Neural cell (in vitro differentiated cells): Measurements from ENCODE around the gene NBEA. TPM values are rescaled to one million over a fixed set of nuclear protein-coding genes. Genes with fewer than 3 reads are reported as not detected.
A peak's percentile ranks its signal among the peaks of the same experiment; 100 is the strongest.

Source experiments
- H2AFZ ChIP-seq: fragments of 200-600, 300-800 bp; sonication (generic), shearing (Covaris generic); 2 replicates; pipeline ENCODE4 v1.6.0; 2014; ENCODE audit warnings: low read depth, mild to moderate bottlenecking, antibody characterized with exemption, low read length, moderate library complexity
- H3F3A ChIP-seq: fragments of 200-600 bp; shearing (Covaris generic); 2 replicates; pipeline ENCODE4 v1.6.1; 2016; ENCODE audit warnings: mild to moderate bottlenecking, moderate library complexity, mixed read lengths, antibody characterized with exemption, low read length; ENCODE audit not compliant: insufficient read depth, poor library complexity, severe bottlenecking
- H3K27ac ChIP-seq: fragments of 200-600, 300-800 bp; sonication (generic), shearing (Covaris generic); 2 replicates; pipeline ENCODE4 v1.5.1; 2014; ENCODE audit warnings: mild to moderate bottlenecking, low read length, moderate library complexity
- H3K27me3 ChIP-seq: fragments of 300-800, 200-600 bp; sonication (generic), shearing (Covaris generic); 2 replicates; pipeline ENCODE4 v1.6.0; 2014; ENCODE audit warnings: mild to moderate bottlenecking, low read depth, low read length, moderate library complexity; ENCODE audit not compliant: insufficient read depth
- H3K36me3 ChIP-seq: fragments of 300-800, 200-600 bp; sonication (generic), shearing (Covaris generic); 2 replicates; pipeline ENCODE4 v1.5.1; 2014; ENCODE audit warnings: mild to moderate bottlenecking, antibody characterized with exemption, low read length, moderate library complexity; ENCODE audit not compliant: insufficient read depth
- H3K4me2 ChIP-seq: fragments of 300-800, 200-600 bp; sonication (generic), shearing (Covaris generic); 2 replicates; pipeline ENCODE4 v1.6.0; 2014; ENCODE audit warnings: mild to moderate bottlenecking, low read length
- H3K4me3 ChIP-seq: fragments of 300-800, 200-600 bp; sonication (generic), shearing (Covaris generic); 2 replicates; pipeline ENCODE4 v1.5.1; 2014; ENCODE audit warnings: mild to moderate bottlenecking, low read length, moderate library complexity
- H3K79me2 ChIP-seq: fragments of 200-600 bp; shearing (Covaris generic); replicated peaks from 2 replicates; pipeline ENCODE4 v1.6.0; 2014; ENCODE audit warnings: mild to moderate bottlenecking, low read length, moderate library complexity; ENCODE audit not compliant: insufficient read depth
- H3K9ac ChIP-seq: fragments of 300-800, 200-600 bp; sonication (generic), shearing (Covaris generic); 2 replicates; pipeline ENCODE4 v1.6.1; 2016; ENCODE audit warnings: mild to moderate bottlenecking, low read length, mixed read lengths
- H3K9me2 ChIP-seq: fragments of 200-600 bp; shearing (Covaris generic); 2 replicates; pipeline ENCODE4 v1.6.1; 2016; ENCODE audit warnings: mild to moderate bottlenecking, low read length, mixed read lengths; ENCODE audit not compliant: insufficient read depth
- H3K9me3 ChIP-seq: fragments of 200-600, 300-800 bp; sonication (generic), shearing (Covaris generic); 2 replicates; pipeline ENCODE4 v1.6.1; 2016; ENCODE audit warnings: mild to moderate bottlenecking, mixed run types, low read length, moderate library complexity, mixed read lengths
- H4K20me1 ChIP-seq: fragments of 200-600 bp; shearing (Covaris generic); 2 replicates; pipeline ENCODE4 v1.6.1; 2016; ENCODE audit warnings: mild to moderate bottlenecking, mixed run types; ENCODE audit not compliant: insufficient read depth
- CTCF ChIP-seq: fragments of 450-650 bp; IDR thresholded peaks from 2 replicates; pipeline ENCODE4 v1.5.1; 2014; ENCODE audit warnings: antibody characterized with exemption, mild to moderate bottlenecking, moderate library complexity; ENCODE audit not compliant: poor library complexity, severe bottlenecking
- EP300 ChIP-seq: fragments of 450-650 bp; conservative IDR thresholded peaks from 2 replicates; pipeline ENCODE4 v1.6.1; 2014; ENCODE audit warnings: antibody characterized with exemption, mild to moderate bottlenecking, moderate library complexity; ENCODE audit not compliant: poor library complexity, severe bottlenecking
- EZH2 ChIP-seq: fragments of 200-600, 300-800 bp; shearing (Covaris generic), sonication (generic); IDR thresholded peaks from 2 replicates; pipeline ENCODE4 v1.6.1; 2014; ENCODE audit warnings: antibody characterized with exemption, low read length, borderline replicate concordance, mild to moderate bottlenecking; ENCODE audit not compliant: insufficient read depth, poor library complexity, severe bottlenecking
- MXI1 ChIP-seq: fragments of 450-650 bp; conservative IDR thresholded peaks from 2 replicates; pipeline ENCODE4 v1.6.1; 2014; ENCODE audit warnings: antibody characterized with exemption, mild to moderate bottlenecking; ENCODE audit not compliant: poor library complexity, severe bottlenecking
- POLR2AphosphoS5 ChIP-seq: IDR thresholded peaks from 2 replicates; pipeline ENCODE4 v1.6.1; 2012
- RAD21 ChIP-seq: fragments of 450-650 bp; conservative IDR thresholded peaks from 2 replicates; pipeline ENCODE4 v1.6.1; 2014; ENCODE audit warnings: antibody characterized with exemption, mild to moderate bottlenecking, moderate library complexity
- REST ChIP-seq: IDR thresholded peaks from 2 replicates; pipeline ENCODE4 v1.6.1; 2012; ENCODE audit warnings: borderline replicate concordance
- SMC3 ChIP-seq: fragments of 450-650 bp; conservative IDR thresholded peaks from 2 replicates; pipeline ENCODE4 v1.6.1; 2014; ENCODE audit warnings: antibody characterized with exemption, mild to moderate bottlenecking, moderate library complexity; ENCODE audit not compliant: poor library complexity
- TAF1 ChIP-seq: IDR thresholded peaks from 2 replicates; pipeline ENCODE4 v1.6.1; 2012; ENCODE audit warnings: low read depth
- polyA plus RNA-seq: library from polyadenylated mRNA; depleted of rRNA; stranded (reverse); fragments of >200 nt; gene quantifications from 2 replicates; pipeline ENCODE4 v1.2.3, GENCODE V29; 2014

The NBEA gene
- polyA plus RNA-seq, 1 donor from 2014 or later = 55.8 TPM

GRCh38 chr13:35208587-35208986 lies 266.5 kb downstream of the NBEA start:
- H3K36me3 ChIP-seq = no peaks in the 10 kb centered on the region
- H3K27me3 ChIP-seq = no peaks in the 10 kb centered on the region
- H3K27ac ChIP-seq = no peak overlapping the region
- H3K79me2 ChIP-seq = no peaks in the 10 kb centered on the region
- no peak overlapping the region for H2AFZ ChIP-seq
- no peaks in the 10 kb centered on the region for H3K9me3 ChIP-seq
- H3K4me3 ChIP-seq = no peak overlapping the region
- no peaks in the 10 kb centered on the region for H3F3A ChIP-seq
- TF ChIP-seq MXI1 (no peak), RAD21 (no peak), CTCF (no peak), POLR2AphosphoS5 (no peak), SMC3 (no peak), TAF1 (no peak), REST (no peak), EP300 (no peak), EZH2 (no peak)
- H3K4me2 ChIP-seq = no peak overlapping the region
- no peaks in the 10 kb centered on the region for H4K20me1 ChIP-seq
- H3K9me2 ChIP-seq = no peaks in the 10 kb centered on the region
- H3K9ac ChIP-seq = no peak overlapping the region

GRCh38 chr13:35210261-35210660 lies 268.2 kb downstream of the NBEA start:
- Histone ChIP-seq H3F3A (no peaks in the 10 kb centered on the region), H3K9me2 (no peaks in the 10 kb centered on the region), H3K9ac (no peak overlapping the region), H3K27ac (no peak overlapping the region), H3K9me3 (no peaks in the 10 kb centered on the region), H2AFZ (no peak overlapping the region), H3K27me3 (no peaks in the 10 kb centered on the region), H3K79me2 (no peaks in the 10 kb centered on the region), H3K4me2 (no peak overlapping the region), H3K4me3 (no peak overlapping the region), H3K36me3 (no peaks in the 10 kb centered on the region), H4K20me1 (no peaks in the 10 kb centered on the region)
- TF ChIP-seq CTCF = peak; percentile 39
- TF ChIP-seq POLR2AphosphoS5 = no peak
- TF ChIP-seq SMC3 = peak; percentile 50
- TF ChIP-seq TAF1 = no peak
- peak; percentile 58 for TF ChIP-seq RAD21
